PC-3 (cell line): ENCODE results near the gene SHF.

Source experiments
- EZH2 ChIP-seq: fragments of 300-600 bp; sonication (generic); IDR thresholded peaks from one replicate; pipeline ENCODE4 v1.6.1; 2017; ENCODE audit warnings: antibody characterized with exemption, mild to moderate bottlenecking, low read length; ENCODE audit not compliant: unreplicated experiment
- TF ChIP-seq, protein P1 (sequence below): fragments of 300-600 bp; sonication (generic); conservative IDR thresholded peaks from 2 replicates; pipeline ENCODE4 v1.5.1; 2017; ENCODE audit warnings: antibody characterized with exemption, low read depth, mild to moderate bottlenecking, low read length

DNA sequence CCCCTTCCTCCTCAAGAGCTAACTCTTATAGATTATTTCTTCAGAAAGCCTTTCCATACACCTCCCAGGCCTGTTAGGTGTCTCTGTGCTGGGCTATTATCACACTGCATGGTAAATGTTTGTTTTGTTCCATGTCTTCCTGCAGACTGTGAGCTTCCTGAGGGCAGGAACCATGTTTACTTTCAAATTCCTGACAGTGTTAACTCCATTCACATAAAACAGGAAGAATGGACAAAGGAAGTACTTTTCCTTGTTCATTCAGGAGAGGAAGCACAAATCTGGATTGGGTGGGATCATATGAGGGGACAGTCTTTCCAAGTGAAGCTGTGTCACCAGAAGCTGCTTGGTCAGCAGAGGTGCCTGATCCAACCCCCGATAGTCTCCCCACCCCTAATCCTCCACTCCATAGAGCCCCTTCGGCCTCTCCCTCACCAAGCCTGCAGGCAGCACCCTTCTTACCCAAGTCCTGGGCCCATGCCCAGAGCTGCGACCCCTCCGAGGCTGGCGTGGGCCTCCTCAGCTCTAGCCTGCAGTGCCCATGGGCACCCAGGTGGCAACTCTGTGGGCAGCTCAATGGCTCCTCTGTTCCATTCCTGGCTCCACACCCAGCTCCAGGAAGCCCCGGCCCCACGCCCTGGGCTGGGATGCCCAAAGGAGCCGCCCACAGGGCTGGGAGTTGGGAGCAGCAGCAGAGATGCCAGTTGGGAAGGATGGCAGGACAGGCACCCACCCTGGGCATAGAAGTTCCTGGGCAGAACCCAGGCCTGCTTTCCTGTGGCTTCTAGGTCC is 6.9 kb downstream of the SHF start:
- TF ChIP-seq, protein P1, sequence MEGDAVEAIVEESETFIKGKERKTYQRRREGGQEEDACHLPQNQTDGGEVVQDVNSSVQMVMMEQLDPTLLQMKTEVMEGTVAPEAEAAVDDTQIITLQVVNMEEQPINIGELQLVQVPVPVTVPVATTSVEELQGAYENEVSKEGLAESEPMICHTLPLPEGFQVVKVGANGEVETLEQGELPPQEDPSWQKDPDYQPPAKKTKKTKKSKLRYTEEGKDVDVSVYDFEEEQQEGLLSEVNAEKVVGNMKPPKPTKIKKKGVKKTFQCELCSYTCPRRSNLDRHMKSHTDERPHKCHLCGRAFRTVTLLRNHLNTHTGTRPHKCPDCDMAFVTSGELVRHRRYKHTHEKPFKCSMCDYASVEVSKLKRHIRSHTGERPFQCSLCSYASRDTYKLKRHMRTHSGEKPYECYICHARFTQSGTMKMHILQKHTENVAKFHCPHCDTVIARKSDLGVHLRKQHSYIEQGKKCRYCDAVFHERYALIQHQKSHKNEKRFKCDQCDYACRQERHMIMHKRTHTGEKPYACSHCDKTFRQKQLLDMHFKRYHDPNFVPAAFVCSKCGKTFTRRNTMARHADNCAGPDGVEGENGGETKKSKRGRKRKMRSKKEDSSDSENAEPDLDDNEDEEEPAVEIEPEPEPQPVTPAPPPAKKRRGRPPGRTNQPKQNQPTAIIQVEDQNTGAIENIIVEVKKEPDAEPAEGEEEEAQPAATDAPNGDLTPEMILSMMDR, result no peak
- no peak for TF ChIP-seq EZH2
